NCI-H128 (cell line): Measurements from ENCODE around the gene GCM1.
A peak's percentile ranks its signal among the peaks of the same experiment; 100 is the strongest.
"Not testable (repeated sequence)": the region's sequence is repeated elsewhere in the genome, so short reads cannot be mapped to it uniquely, and the experiment has no call there.

Source experiments
- DNase-seq: peaks from one replicate; lab custom pipeline; 2025; ENCODE audit not compliant: unreplicated experiment; lab: John Stamatoyannopoulos, UW

The GCM1 gene, protein sequence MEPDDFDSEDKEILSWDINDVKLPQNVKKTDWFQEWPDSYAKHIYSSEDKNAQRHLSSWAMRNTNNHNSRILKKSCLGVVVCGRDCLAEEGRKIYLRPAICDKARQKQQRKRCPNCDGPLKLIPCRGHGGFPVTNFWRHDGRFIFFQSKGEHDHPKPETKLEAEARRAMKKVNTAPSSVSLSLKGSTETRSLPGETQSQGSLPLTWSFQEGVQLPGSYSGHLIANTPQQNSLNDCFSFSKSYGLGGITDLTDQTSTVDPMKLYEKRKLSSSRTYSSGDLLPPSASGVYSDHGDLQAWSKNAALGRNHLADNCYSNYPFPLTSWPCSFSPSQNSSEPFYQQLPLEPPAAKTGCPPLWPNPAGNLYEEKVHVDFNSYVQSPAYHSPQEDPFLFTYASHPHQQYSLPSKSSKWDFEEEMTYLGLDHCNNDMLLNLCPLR

GRCh38 chr6:53148684-53149083 is at the start of gene GCM1:
Gene GCM1 (minus strand): TSS chr6:53148841. CDS start chr6:53145632, 3,209 bp downstream.
- DNase-seq = no peak

DNA sequence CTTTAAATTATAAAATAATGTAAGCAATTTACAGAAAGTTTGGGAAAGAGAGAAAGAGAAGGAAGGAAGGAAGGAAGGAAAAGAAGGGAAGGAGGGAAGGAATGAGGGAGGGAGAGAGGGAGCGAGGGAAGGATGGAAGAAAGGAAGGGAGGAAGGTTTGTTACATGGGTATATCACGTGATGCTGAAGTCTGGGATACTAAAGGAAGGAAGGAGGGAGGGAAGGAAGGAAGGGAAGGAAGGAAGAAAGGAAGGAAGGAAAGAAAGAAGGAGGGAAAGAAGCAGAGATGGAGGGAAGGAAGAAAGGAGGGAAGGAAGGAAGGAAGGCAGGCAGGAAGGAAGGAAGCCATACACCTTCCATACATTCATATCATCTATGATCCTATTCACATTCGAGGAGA is 48.9 kb upstream of the GCM1 start:
- DNase-seq = no peak

- no peak for DNase-seq
Observed at GRCh38 chr6:53195048-53195447, 46.4 kb upstream of the GCM1 start.

- DNase-seq = no peak
Observed at GRCh38 chr6:53192682-53193188, 44.1 kb upstream of the GCM1 start.

DNA sequence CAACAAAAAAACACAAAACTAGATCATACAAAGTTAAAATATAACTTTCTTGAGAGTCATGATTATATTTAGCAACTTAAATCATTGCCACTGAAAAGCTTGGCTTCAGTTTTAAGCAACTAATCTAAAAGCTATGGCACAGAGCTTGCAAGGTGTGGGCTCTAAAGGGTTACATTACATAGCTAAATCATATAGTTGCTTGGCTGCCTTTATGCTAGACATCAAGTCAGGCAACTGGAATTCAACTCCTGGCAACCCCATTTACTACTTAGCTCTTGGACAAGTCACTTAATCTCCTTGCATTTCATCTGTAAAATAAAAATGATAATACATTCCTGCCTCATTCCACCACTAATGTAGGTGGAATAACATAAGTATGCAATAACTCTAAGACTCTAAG is 40.9 kb upstream of the GCM1 start:
- no peak for DNase-seq

- DNase-seq = no peak
Observed at GRCh38 chr6:53188833-53189232, 40.2 kb upstream of the GCM1 start.

DNA sequence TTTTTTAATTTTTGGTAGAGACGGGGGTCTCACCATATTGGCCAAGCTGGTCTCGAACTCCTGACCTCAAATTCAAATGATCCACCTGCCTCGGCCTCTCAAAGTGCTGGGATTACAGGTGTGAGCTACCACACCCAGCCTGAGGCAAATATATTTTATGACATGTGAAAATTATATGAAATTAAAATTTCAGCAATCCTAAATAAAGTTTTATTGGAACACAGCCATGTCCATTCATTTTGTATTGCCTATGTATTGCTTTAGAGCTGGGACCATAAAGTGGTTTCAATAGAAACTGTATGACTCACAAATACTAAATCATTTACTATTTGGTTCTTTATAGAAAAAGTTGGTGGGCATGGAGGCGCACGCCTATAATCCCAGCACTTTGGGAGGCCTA is 32.0 kb upstream of the GCM1 start:
- no peak for DNase-seq

- peak; percentile 58 for DNase-seq
Observed at GRCh38 chr6:53179961-53180651, 31.5 kb upstream of the GCM1 start.

- no peak for DNase-seq
Observed at GRCh38 chr6:53178837-53179432, 30.3 kb upstream of the GCM1 start.

GRCh38 chr6:53175027-53175426 is 26.4 kb upstream of the GCM1 start:
- no peak for DNase-seq

DNA sequence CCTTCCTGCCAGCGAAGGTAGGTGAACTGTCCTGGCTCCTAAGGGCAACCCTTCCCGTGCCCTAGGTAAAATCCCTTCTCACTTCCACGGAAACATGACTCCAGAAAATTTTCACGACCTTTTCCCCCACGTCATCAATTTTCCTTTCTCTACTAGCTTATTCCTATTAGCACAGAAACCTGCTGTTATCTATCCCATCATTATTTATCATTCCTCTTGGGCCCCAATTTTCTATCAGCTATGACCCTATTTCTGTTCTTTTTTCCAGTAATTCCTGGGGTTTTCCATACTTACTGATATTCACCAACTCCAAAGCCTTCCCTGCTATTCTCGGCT is 23.8 kb upstream of the GCM1 start:
- DNase-seq = no peak

DNA sequence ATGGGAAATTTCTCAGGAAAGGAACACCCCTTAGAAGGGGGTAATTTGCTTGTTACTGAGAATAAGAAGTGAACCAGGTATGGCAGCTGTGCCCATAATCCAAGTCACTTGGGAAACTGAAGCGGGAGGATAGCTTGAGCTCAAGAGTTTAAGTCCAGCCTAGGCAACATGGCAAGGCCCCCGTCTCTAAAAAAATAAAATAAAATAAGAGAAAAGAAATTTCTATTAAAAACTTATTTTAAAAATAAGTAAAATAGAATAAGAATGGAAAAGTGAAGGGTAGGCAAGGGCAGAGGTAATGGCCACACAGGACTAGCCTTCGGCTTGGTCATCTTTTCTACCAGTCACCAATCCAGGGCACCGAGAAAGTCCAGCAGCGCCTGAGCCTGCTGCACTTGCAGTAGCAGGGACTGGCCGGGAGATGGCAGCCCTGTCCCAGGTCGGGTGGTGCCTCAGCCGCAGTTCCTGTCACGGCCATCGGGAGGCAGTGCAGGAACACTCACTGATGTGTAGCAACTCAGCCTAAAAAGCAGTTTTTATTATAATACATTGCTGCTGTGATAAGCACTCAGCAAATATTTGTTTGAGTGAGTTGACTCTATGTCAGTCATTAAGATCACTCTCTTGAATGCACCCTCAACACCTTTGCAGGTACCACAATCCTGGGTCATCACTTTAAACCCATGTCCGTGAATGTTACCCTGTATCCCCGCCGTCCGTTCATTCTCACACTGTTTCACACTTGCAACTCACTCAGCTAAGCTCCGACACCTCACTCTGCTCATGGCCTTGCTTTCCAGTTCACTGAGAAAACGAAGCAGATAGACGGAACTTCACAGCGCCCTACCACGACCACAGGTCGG is 23.2 kb upstream of the GCM1 start:
- DNase-seq = peak; percentile 41

DNA sequence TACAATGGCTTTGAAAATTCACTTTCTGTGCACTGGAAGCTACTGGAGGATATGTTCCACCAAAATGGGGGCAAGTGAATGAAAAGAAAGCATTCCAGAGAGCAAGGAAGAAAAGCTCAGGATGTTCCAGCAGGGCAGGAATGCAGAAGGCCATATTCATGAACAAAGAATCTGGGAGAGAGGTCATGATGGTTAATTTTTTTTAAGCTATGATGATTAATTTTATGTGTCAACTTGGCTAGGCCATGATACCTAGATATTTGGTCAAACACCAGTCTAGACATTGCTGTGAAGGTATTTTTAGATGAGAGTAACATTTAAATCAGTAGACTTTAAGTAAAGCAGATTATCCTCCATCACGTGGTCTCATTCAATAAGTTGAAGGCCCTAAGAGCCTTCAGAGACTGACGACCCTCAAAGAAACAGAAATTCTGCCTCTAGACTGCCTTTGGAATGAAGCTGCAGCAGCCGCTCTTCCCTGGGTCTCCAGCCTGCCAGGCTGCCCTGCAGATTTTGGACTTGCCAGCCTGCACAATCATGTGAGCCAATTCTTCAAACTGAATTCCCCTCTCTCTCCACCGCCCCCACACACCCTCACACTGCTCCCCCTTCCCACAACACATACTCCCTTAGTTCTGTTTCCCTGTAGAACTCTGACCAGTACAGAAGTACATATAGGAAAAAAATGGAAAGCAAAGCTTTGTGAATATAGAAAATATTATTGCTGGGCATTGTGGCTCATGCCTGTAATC is 20.1 kb upstream of the GCM1 start:
- DNase-seq = no peak

GRCh38 chr6:53165293-53165692 is 16.7 kb upstream of the GCM1 start:
- no peak for DNase-seq

GRCh38 chr6:53162606-53163005 is 14.0 kb upstream of the GCM1 start:
- no peak for DNase-seq

- no peak for DNase-seq
Observed at GRCh38 chr6:53161481-53162009, 12.9 kb upstream of the GCM1 start.

GRCh38 chr6:53159558-53159957 is 10.9 kb upstream of the GCM1 start:
- DNase-seq = no peak

DNA sequence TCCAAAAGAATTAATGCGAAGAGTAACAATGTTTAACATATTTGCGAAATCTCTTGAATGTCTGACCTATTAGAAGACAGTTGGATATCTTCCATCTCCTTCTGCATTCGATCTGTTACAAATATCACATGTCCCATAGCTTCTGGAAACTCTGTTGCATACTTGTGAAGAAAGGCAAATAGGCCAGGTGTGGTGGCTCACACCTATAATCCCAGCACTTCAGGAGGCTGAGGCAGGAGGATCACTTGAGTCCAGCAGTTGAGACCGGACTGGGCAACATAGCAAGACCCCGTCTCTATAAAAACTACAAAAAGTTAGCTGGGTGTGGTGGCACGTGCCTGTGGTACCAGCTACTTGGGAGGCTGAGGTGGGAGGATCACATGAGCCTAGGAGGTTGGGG is 9.4 kb upstream of the GCM1 start:
- DNase-seq = not testable (repeated sequence)

- not testable (repeated sequence) for DNase-seq
Observed at GRCh38 chr6:53155279-53155678, 6.6 kb upstream of the GCM1 start.

DNA sequence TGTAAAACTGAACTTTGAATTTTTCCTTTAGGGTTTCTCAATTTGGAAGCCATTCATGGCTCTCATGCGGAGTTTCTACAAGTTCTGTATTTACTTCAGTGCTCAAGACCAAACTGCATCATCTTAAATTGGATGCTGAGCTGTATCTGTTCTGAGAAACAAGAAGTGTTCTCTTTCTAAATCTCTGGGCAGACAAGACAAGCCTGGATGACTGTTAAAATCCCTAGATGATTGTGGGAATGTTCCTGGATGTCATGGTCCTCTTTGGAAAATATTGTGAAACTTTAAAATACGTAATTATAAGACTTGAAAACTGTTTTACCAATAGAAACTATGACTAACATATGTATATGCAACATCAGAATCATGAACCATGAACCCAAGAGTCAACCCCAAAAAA is 6.2 kb upstream of the GCM1 start:
- no peak for DNase-seq
